SKM-1 (cell line): ENCODE data around the gene ADGRD2.

Source experiments
- DNase-seq: peaks from one replicate; lab custom pipeline; 2025; ENCODE audit not compliant: unreplicated experiment; lab: John Stamatoyannopoulos, UW

The ADGRD2 gene

GRCh38 chr9:124437086-124437485 lies 13.2 kb upstream of the ADGRD2 start:
- no peak for DNase-seq

- DNase-seq, result no peak
Observed at GRCh38 chr9:124438091-124438490, 12.2 kb upstream of the ADGRD2 start.

GRCh38 chr9:124439086-124439485 lies 11.2 kb upstream of the ADGRD2 start:
- no peak for DNase-seq

- DNase-seq, result no peak
Observed at GRCh38 chr9:124439686-124440243, 10.5 kb upstream of the ADGRD2 start.

GRCh38 chr9:124440786-124441185 lies 9.5 kb upstream of the ADGRD2 start:
- no peak for DNase-seq

- DNase-seq, result no peak
Observed at GRCh38 chr9:124441291-124441690, 9.0 kb upstream of the ADGRD2 start.

GRCh38 chr9:124442379-124442778 lies 7.9 kb upstream of the ADGRD2 start:
- no peak for DNase-seq

- no peak for DNase-seq
Observed at GRCh38 chr9:124442826-124443225, 7.4 kb upstream of the ADGRD2 start.

- DNase-seq, result no peak
Observed at GRCh38 chr9:124443625-124444024, 6.6 kb upstream of the ADGRD2 start.

- DNase-seq, result no peak
Observed at GRCh38 chr9:124444166-124444565, 6.1 kb upstream of the ADGRD2 start.

- DNase-seq, result no peak
Observed at GRCh38 chr9:124447297-124447661, 3.0 kb upstream of the ADGRD2 start.

- DNase-seq, result no peak
Observed at GRCh38 chr9:124448019-124448418, 2.2 kb upstream of the ADGRD2 start.

GRCh38 chr9:124449381-124450151 lies 685 bp upstream of the ADGRD2 start:
- no peak for DNase-seq

- no peak for DNase-seq
Observed at GRCh38 chr9:124450931-124451661, 845 bp downstream of the ADGRD2 start.

- no peak for DNase-seq
Observed at GRCh38 chr9:124452326-124452725, 2.1 kb downstream of the ADGRD2 start.

- no peak for DNase-seq
Observed at GRCh38 chr9:124452841-124453585, 2.8 kb downstream of the ADGRD2 start.

- no peak for DNase-seq
Observed at GRCh38 chr9:124453586-124454191, 3.4 kb downstream of the ADGRD2 start.

GRCh38 chr9:124454296-124454695 lies 4.0 kb downstream of the ADGRD2 start:
- no peak for DNase-seq

GRCh38 chr9:124454791-124455443 lies 4.7 kb downstream of the ADGRD2 start:
- DNase-seq, result no peak

GRCh38 chr9:124455820-124456219 lies 5.6 kb downstream of the ADGRD2 start:
- no peak for DNase-seq
